Measurements from ENCODE around the gene STEAP1B.

STEAP1B gene

DNA sequence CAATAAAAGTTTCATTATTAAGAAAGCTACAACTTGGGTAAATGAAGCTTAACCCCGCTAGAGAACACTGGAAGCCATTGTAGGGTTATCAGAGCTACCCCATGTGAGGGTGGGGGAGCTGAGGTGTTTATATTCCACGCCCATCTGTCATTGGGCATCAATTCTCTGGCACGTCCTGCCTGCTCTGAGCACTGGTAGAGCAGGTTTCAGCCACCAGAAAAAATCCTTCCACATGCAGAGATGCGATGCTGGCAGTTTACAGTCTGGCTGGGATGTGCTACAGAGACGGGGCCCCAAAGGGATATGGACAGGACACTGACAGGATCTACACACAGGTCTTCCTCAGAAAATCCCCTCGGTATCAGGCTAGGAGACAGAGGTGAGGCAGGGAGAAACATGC lies 127.1 kb downstream of the STEAP1B start:
- H3F3A ChIP-seq (ENCODE audit: insufficient read depth), result no peaks in the 10 kb centered on the region
- H3K79me2 ChIP-seq (ENCODE audit: insufficient read depth, low read length), result no peaks in the 10 kb centered on the region
- TF ChIP-seq EZH2phosphoT487 (conservative IDR thresholded peaks at IDR 0.05; ENCODE audit: low read length), result no peak
- TF ChIP-seq CTCF (IDR thresholded peaks at IDR 0.05; ENCODE audit: insufficient read depth, low read length, poor library complexity, severe bottlenecking), result no peak
- H3K4me2 ChIP-seq (ENCODE audit: low read depth, low read length, poor library complexity, severe bottlenecking), result no peak overlapping the region
- H4K20me1 ChIP-seq (ENCODE audit: low read depth, low read length), result no peaks in the 10 kb centered on the region
- H3K4me3 ChIP-seq (ENCODE audit: insufficient read depth, low read length, poor library complexity, severe bottlenecking), result no peak overlapping the region
- H3K27ac ChIP-seq (ENCODE audit: low read depth, low read length), result no peak overlapping the region
- no peak overlapping the region for H3K9ac ChIP-seq (ENCODE audit: low read length)
- no peak overlapping the region for H2AFZ ChIP-seq (ENCODE audit: low read depth, low read length, severe bottlenecking)
- H3K36me3 ChIP-seq (ENCODE audit: low read length), result no peaks in the 10 kb centered on the region
- no peaks in the 10 kb centered on the region for H3K9me2 ChIP-seq (replicated peaks; ENCODE audit: insufficient read depth, low read length)
- no peaks in the 10 kb centered on the region for H3K27me3 ChIP-seq (ENCODE audit: low read length)
- H3K9me3 ChIP-seq (ENCODE audit: insufficient read depth, low read length), result no peaks in the 10 kb centered on the region

DNA sequence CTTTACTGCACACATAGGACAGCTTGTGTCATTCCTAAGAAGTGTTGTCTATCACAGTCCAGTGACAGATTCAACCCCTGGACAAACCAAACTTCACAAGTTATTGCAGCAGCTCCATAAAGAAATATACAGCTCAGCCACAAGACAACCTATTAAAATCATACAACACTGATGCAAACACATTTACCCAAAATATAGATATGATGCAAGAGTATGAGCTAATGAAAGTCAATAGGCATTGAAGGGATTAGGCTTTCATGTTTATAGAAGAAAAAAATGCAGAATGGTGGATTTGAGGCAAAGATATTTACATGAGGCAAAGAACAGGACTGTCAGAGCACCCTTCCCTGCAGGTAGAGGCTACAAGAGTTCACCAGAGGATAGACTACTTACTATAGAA lies 128.1 kb downstream of the STEAP1B start:
- no peak overlapping the region for H3K9ac ChIP-seq (ENCODE audit: low read length)
- TF ChIP-seq EZH2phosphoT487 (conservative IDR thresholded peaks at IDR 0.05; ENCODE audit: low read length), result no peak
- TF ChIP-seq CTCF (IDR thresholded peaks at IDR 0.05; ENCODE audit: insufficient read depth, low read length, poor library complexity, severe bottlenecking), result no peak

More for the DNA sequence above, 128.1 kb downstream of the STEAP1B start:
- Histone ChIP-seq H2AFZ (ENCODE audit: low read depth, low read length, severe bottlenecking) (no peak overlapping the region), H3K4me3 (ENCODE audit: insufficient read depth, low read length, poor library complexity, severe bottlenecking) (no peak overlapping the region), H3K9me3 (ENCODE audit: insufficient read depth, low read length) (no peaks in the 10 kb centered on the region), H3K27me3 (ENCODE audit: low read length) (no peaks in the 10 kb centered on the region), H3F3A (ENCODE audit: insufficient read depth) (no peaks in the 10 kb centered on the region), H3K79me2 (ENCODE audit: insufficient read depth, low read length) (no peaks in the 10 kb centered on the region), H3K4me2 (ENCODE audit: low read depth, low read length, poor library complexity, severe bottlenecking) (no peak overlapping the region), H3K27ac (ENCODE audit: low read depth, low read length) (no peak overlapping the region), H4K20me1 (ENCODE audit: low read depth, low read length) (no peaks in the 10 kb centered on the region), H3K36me3 (ENCODE audit: low read length) (no peaks in the 10 kb centered on the region), H3K9me2 (replicated peaks; ENCODE audit: insufficient read depth, low read length) (no peaks in the 10 kb centered on the region)

All from SU-DHL-6 (cell line).